RWPE2 (cell line): ENCODE measurements around the gene UNC119.
"Not testable (repeated sequence)": the region's sequence is repeated elsewhere in the genome, so short reads cannot be mapped to it uniquely, and the experiment has no call there.

ENCODE experiments used
- ATAC-seq: fragments of 200-7000 bp; cut with Tn5 transposase; 3 replicates; pipeline ENCODE4 v1.9.1; 2021; ENCODE audit warnings: low read depth
- DNase-seq: peaks from one replicate; pipeline ENCODE4 v3.0.0-alpha.2; 2020; ENCODE audit warnings: low spot score
- H3K27ac ChIP-seq: fragments of 450-650 bp; 2 replicates; pipeline ENCODE4 v1.5.1; 2017; ENCODE audit warnings: mild to moderate bottlenecking; ENCODE audit not compliant: poor library complexity, severe bottlenecking
- H3K27me3 ChIP-seq: fragments of 250-450 bp; sonication (Bioruptor Pico); 2 replicates; pipeline ENCODE4 v1.5.1; 2021; ENCODE audit warnings: mild to moderate bottlenecking, moderate library complexity; ENCODE audit not compliant: insufficient read depth, poor library complexity, severe bottlenecking
- H3K36me3 ChIP-seq: fragments of 250-450 bp; sonication (Bioruptor Pico); 2 replicates; pipeline ENCODE4 v1.5.1; 2020; ENCODE audit warnings: low read depth, mild to moderate bottlenecking, moderate library complexity
- H3K4me1 ChIP-seq: fragments of 250-450 bp; sonication (Bioruptor Pico); 2 replicates; pipeline ENCODE4 v1.5.1; 2021; ENCODE audit warnings: mild to moderate bottlenecking, moderate library complexity; ENCODE audit not compliant: insufficient read depth, poor library complexity, severe bottlenecking
- H3K4me3 ChIP-seq: fragments of 250-450 bp; sonication (Bioruptor Pico); 2 replicates; pipeline ENCODE4 v1.5.1; 2021; ENCODE audit warnings: mild to moderate bottlenecking, moderate library complexity; ENCODE audit not compliant: severe bottlenecking
- H3K9me3 ChIP-seq: fragments of 250-450 bp; sonication (Bioruptor Pico); 2 replicates; pipeline ENCODE4 v1.5.1; 2021; ENCODE audit warnings: mild to moderate bottlenecking, moderate library complexity; ENCODE audit not compliant: severe bottlenecking
- TF ChIP-seq, protein P1 (sequence below): fragments of 450-650 bp; IDR thresholded peaks from one replicate; pipeline ENCODE4 v1.5.1; 2017; ENCODE audit warnings: mild to moderate bottlenecking, moderate library complexity; ENCODE audit not compliant: poor library complexity, severe bottlenecking

UNC119 gene

DNA sequence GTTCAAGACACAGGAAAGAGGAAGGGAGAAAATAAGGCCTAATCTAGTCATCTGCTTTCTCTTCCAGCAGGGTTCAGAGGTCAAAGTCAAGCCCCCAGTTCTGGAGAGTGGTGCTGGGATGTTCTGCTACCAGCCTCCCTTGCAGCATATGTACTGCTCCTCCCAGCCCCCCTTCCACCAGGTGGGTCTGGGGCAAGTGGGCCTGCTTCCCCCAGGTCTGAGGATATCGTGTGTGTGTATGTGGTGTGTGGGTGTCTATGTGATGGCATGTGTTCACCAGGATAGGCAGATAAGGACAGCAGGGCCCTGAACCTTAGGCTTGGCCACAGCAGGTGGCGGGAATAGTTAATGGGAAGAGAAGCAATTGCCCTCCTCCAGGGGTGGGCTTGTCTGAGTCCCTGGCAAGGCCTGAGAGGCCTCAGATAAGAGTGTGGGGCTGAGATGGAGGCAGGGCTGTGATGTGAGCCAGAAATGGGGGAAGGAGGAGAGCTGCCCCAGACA is 25.2 kb downstream of the UNC119 start:
- Histone ChIP-seq H3K36me3 (no peaks in the 10 kb centered on the region), H3K4me1 (peaks cover 13% of the 10 kb centered on the region), H3K4me3 (no peak overlapping the region), H3K9me3 (no peaks in the 10 kb centered on the region), H3K27ac (no peak overlapping the region), H3K27me3 (no peaks in the 10 kb centered on the region)
- ATAC-seq (no peak), DNase-seq (no peak)
- TF ChIP-seq, protein P1, sequence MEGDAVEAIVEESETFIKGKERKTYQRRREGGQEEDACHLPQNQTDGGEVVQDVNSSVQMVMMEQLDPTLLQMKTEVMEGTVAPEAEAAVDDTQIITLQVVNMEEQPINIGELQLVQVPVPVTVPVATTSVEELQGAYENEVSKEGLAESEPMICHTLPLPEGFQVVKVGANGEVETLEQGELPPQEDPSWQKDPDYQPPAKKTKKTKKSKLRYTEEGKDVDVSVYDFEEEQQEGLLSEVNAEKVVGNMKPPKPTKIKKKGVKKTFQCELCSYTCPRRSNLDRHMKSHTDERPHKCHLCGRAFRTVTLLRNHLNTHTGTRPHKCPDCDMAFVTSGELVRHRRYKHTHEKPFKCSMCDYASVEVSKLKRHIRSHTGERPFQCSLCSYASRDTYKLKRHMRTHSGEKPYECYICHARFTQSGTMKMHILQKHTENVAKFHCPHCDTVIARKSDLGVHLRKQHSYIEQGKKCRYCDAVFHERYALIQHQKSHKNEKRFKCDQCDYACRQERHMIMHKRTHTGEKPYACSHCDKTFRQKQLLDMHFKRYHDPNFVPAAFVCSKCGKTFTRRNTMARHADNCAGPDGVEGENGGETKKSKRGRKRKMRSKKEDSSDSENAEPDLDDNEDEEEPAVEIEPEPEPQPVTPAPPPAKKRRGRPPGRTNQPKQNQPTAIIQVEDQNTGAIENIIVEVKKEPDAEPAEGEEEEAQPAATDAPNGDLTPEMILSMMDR, result no peak

DNA sequence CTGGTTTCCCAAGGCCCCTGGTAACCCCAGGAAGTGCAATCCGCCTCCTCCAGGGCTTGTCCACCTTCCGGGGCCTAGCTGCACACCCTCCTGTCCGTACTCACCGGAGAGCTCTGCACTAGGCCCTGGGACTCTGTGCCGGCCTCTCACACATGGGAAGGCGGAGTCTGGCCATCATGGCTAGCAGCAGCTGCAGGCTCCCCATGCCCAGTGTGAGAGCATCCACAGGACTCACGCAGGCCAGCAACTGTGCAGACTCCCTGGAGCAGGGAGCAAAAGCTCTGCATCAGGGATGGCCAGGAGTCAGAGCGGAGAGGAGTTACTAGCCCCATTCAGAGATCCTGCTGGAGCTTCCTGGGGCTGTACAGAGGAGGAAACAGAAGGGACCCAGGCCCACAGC is 26.0 kb downstream of the UNC119 start:
- H3K27ac ChIP-seq, result no peak overlapping the region
- H3K9me3 ChIP-seq, result no peaks in the 10 kb centered on the region
- H3K4me1 ChIP-seq, result peaks cover 13% of the 10 kb centered on the region
- H3K36me3 ChIP-seq, result no peaks in the 10 kb centered on the region
- no peak overlapping the region for H3K4me3 ChIP-seq
- H3K27me3 ChIP-seq, result no peaks in the 10 kb centered on the region
- no peak for ATAC-seq
- DNase-seq, result no peak
- TF ChIP-seq, protein P1, result no peak

DNA sequence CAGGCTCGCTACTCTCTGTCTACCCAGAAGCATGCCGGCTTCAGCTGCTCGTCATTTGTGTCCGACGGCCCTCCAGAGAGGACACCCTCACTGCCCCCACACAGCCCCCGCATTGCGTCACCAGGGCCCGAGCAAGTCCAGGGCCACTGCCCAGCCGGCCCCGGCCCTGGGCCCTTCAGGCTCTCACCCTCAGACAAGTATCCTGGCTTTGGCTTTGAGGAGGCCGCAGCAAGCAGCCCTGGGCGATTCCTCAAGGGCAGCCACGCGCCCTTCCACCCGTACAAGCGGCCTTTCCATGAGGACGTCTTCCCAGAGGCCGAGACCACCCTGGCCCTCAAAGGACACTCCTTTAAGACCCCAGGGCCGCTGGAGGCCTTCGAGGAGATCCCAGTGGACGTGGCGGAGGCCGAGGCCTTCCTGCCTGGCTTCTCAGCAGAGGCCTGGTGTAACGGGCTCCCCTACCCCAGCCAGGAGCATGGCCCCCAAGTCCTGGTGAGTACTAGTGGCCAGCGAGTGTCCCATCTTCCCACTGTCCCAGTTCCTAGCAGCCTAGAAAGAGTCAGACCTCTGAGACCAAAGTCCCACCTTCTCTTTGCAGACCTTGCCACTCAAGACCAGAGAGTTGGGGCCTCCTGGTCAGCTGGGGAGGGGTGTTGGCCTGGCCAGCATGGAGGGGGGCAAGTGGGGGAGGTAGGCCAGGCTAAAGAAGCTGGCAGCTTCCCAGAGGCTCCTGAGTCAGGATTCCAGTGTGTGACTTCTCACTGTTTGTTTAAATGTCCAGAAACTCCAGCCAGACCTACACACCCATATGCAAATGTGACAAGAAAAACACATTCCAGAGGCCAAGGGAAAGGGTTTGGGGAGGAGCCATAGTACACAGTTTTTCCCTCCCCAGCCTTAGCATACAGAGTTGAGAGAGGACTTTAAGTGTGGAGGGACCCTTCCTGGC is 27.7 kb downstream of the UNC119 start:
- Histone ChIP-seq H3K9me3 (no peaks in the 10 kb centered on the region), H3K4me3 (no peak overlapping the region), H3K27ac (peak overlapping the region; percentile 28), H3K27me3 (no peaks in the 10 kb centered on the region), H3K4me1 (peaks cover 13% of the 10 kb centered on the region), H3K36me3 (no peaks in the 10 kb centered on the region)
- ATAC-seq, result peak; percentile 87
- TF ChIP-seq, protein P1, result no peak
- no peak for DNase-seq

DNA sequence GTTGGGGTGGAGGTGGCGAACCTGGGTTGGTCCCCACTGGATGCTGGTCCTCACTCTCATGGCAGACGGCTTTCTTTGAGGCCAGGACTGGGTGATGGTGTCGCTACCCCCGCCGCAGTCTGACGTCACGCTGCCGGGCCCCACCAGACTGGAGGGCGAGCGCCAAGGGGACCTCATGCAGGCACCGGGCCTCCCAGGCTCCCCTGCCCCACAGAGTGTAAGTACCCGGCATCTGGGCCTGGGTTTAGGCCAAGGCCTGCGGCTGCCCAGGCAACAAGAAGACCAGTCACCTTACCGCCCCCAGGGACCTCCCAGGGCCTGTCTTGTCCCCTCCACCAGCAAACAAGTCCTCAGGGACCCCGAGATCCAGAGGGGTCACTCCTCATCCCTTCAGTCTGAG is 28.5 kb downstream of the UNC119 start:
- Histone ChIP-seq H3K9me3 (no peaks in the 10 kb centered on the region), H3K36me3 (no peaks in the 10 kb centered on the region), H3K27me3 (no peaks in the 10 kb centered on the region), H3K4me1 (peaks cover 13% of the 10 kb centered on the region), H3K27ac (no peak overlapping the region), H3K4me3 (no peak overlapping the region)
- TF ChIP-seq, protein P1, result no peak
- DNase-seq, result no peak
- no peak for ATAC-seq

DNA sequence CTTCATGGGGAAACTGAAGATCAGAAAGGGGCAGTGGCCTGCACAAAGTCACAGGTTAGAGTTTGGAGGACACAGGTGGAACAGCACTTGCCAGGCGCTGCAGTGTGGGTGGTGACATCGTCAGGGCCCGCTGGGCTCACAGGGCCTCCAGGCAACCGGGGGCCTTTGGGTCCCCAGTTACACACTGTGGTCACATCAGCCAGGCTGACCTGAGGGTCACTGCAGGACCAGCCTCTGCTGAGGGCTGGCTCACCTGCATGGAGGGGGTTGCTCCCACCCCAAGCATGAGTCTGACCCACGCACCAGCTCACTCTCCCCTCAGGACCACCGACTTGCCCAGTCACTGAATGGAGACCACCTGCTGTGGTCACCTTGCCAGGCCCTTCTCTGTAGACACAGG is 29.2 kb downstream of the UNC119 start:
- no peaks in the 10 kb centered on the region for H3K36me3 ChIP-seq
- TF ChIP-seq, protein P1, result no peak
- no peak overlapping the region for H3K27ac ChIP-seq
- DNase-seq (no peak), ATAC-seq (no peak)
- H3K27me3 ChIP-seq, result no peaks in the 10 kb centered on the region
- H3K9me3 ChIP-seq, result no peaks in the 10 kb centered on the region
- peaks cover 13% of the 10 kb centered on the region for H3K4me1 ChIP-seq
- no peak overlapping the region for H3K4me3 ChIP-seq

DNA sequence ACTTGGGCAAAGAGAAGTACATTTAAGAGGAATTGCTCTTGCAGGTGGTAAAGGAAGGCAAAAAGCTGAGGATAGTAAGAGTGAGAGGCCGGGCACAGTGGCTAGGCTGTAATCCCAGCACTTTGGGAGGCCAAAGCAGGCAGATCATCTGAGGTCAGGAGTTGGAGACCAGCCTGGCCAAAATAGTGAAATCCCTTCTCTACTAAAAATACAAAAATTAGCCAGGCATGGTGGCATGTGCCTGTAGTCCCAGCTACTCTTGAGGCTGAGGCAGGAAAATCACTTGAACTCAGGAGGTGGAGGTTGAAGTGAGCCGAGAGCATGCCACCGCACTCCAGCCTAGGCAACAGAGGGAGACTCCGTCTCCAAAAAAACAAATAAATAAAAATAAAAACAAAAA is 30.1 kb downstream of the UNC119 start:
- not testable (repeated sequence) for H3K9me3 ChIP-seq, H3K27ac ChIP-seq, H3K27me3 ChIP-seq, ATAC-seq, H3K4me3 ChIP-seq, H3K36me3 ChIP-seq, DNase-seq
- peaks cover 13% of the 10 kb centered on the region for H3K4me1 ChIP-seq
